Subcutaneous adipose tissue (tissue), 4 donors: ENCODE data around the gene HUNK. TPM values are rescaled to one million over a fixed set of nuclear protein-coding genes. Genes with fewer than 3 reads are reported as not detected.

Experiments
- total RNA-seq, 4 donors: library from RNA; depleted of rRNA; stranded (reverse); fragments of >200 nt; gene quantifications; one replicate each; pipeline ENCODE4 v1.1.0, GENCODE V29; 2016
- TF ChIP-seq, protein P1 (sequence below): fragments of 450-650 bp; IDR thresholded peaks from one replicate; pipeline ENCODE4 v1.5.1; 2016; ENCODE audit warnings: low read depth, mild to moderate bottlenecking, control low read depth, antibody characterized with exemption, moderate library complexity

Gene HUNK
- total RNA-seq, 4 donors from 2014 or later, result 0.16 to 0.66 (median 0.18) TPM

DNA sequence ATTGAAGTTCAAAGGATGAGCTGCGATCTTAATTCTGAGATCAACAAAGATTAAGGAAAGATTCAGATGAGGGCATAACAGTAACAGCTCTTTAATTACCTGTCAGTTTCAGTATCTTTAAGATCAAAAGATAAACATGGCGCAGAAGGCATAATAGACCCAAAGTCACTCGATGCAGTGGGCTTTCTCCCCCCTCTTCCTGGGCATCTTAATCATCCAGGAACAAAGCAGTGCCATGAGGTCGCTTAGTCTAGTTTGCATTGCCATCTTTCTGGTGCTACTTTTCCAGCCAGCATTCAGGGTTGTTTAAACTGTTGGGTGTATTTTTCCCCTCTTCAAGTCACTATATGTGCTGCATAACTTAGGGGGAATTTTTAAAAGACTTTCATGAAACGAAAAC is 72.3 kb downstream of the HUNK start:
- TF ChIP-seq, protein P1, sequence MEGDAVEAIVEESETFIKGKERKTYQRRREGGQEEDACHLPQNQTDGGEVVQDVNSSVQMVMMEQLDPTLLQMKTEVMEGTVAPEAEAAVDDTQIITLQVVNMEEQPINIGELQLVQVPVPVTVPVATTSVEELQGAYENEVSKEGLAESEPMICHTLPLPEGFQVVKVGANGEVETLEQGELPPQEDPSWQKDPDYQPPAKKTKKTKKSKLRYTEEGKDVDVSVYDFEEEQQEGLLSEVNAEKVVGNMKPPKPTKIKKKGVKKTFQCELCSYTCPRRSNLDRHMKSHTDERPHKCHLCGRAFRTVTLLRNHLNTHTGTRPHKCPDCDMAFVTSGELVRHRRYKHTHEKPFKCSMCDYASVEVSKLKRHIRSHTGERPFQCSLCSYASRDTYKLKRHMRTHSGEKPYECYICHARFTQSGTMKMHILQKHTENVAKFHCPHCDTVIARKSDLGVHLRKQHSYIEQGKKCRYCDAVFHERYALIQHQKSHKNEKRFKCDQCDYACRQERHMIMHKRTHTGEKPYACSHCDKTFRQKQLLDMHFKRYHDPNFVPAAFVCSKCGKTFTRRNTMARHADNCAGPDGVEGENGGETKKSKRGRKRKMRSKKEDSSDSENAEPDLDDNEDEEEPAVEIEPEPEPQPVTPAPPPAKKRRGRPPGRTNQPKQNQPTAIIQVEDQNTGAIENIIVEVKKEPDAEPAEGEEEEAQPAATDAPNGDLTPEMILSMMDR, result no peak

DNA sequence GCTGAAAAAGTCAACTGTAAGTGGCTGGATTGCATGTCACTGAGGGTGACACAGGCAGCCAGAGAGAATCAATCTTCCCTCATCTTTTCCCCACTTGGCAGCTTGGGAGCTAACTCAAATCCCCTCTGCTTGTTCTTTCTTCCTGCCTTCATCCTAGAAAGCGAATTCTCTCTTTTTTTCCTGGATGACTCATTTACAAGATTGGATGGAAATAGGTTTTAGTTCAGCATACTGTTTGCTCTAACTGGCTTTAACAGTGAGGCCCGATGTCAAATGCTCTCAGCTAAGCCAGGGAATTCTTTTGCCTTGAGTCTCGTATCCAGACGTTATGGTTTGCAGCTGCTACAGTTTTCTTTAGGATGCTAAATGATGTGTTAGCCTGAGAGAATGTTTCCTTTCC is 72.7 kb downstream of the HUNK start:
- TF ChIP-seq, protein P1, result no peak

DNA sequence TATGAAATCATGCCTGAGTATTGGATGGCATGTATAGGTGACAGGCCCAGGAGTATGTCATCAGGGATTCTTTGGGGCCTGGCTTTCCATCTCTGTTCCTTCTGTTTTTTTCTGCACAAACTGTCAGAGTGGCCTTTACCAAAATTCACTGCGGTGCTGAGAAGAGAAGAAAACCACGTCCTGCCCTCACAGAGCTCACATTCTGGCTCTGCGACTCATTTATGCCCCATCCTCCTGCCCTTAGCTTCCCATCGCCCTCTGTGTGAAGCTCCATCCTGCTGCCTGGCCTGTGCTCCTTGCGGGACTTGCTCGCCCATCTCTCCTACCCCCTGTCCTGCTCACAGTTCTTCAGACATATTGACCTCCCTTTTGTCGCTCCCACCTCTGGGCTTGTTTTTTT is 73.4 kb downstream of the HUNK start:
- TF ChIP-seq, protein P1, result no peak

DNA sequence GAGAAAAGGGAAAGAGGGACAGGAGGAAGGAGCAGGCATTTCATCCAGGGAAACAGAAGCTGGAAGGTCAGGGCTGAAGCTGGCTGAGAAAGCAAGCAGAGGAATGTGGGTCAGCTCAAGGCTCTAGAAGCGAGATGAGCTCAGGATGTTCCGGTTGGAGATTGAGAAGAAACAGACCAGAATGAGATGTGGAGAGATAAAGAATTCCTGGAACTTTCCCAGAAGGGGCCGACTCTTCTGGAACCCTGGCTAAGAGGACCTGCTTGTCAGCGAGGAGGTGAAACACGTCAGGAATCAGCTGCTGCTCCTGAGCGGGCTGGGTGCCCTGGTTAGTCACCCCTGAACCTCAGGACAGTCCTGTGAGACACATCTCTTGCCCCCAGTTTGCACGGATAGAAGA is 75.9 kb downstream of the HUNK start:
- TF ChIP-seq, protein P1, result no peak

DNA sequence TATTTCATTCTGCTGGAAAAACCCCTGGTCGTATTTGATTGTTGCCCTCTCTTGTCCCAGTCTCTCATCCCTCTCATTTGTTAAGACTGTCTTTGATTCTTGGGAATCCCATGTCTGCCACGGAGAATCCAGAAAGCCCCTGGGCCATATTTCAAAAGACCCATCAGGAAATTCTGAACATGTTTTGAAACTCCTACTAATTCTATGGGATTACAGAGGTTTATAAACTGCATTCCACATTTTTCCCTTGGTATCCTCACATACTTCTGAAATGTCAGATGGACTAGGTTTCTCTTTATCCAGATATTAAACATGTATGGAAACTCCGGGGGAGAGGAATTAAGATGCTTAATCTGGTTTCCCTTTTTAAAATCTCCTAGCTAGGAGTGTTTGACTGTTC is 80.0 kb downstream of the HUNK start:
- TF ChIP-seq, protein P1, result no peak

DNA sequence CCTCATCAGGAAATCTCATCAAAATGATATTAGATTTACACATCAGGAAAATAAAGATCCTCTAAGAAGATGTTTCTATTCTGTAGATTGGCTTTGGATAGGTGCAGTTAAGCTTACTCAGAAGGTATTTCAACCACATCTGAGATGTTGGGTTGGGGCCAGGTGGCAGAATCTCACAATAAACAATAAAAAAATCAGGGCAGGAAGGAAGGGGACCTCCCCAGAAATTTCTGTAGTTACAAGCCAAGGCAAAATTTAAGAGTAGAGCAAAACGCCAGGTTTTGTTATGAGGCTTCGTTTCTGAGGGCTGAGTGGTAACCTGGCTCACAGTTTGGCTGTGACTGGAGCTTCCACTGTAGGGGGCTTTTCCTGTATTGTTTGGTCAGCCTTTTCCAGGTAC is 84.8 kb downstream of the HUNK start:
- TF ChIP-seq, protein P1, result no peak

DNA sequence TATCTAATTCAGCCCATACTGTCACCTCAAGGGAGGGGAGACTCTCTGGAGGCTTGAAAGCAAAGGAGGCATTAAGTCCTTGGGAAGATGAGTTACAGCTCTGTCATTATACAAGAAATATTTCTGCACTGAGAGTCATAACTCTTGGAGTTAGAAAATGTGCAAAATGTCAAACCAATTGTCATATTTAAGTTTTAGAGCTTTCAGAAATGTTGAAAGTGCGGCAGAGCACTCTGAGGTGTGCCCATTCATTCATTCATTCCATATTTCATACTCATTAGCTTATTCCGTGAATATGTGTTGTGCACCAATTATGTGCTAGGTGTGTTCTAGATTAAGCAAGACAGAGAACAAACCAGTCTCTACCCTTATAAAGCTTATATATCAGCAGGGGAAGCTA is 87.1 kb downstream of the HUNK start:
- TF ChIP-seq, protein P1, result no peak
